ENCODE measurements around the gene BRPF3. TPM values are rescaled to one million over a fixed set of nuclear protein-coding genes. Genes with fewer than 3 reads are reported as not detected.

BRPF3 gene
- total and polyA plus RNA-seq, 2 of the 13 experiments (the other 11 are each of a cell fraction or from before 2014, with no cell fraction given), result 12.3 to 22.9 TPM

DNA sequence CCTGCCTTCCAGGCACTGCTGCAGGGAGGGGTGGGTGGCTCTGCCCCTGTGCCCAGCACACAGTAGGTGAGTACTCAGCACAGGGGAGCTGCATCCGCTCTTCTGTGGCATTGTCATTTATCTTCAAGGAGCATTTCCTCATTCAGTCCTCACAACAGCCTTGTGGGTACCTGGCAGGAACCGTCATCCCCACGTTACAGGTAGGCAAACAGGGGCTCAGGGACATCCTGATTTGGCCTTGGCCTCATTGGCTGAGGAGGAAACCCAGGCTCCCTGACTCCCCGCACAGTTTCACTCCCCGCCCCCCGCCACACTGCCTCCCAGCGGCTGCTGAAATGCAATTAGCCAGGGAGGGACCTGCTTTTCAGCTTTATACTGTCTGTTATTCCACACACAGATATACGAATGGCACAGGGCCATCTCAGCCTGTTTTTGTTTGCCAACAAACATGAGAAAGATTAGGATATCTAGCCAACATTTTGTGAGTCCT lies 49.1 kb downstream of the BRPF3 start:
- ChIA-PET CTCF (ENCODE audit: low intra/inter-chr PET ratio, low total read pairs) (no interaction called here), POLR2A (interaction anchor here (0.7 to 1.5 kb wide), 3 partner anchors 10 to 218 kb away, joined by 3 to 4 read pairs (median 3); partner anchors contain the start of gene MAPK14)
- H3K4me3 ChIP-seq (replicated peaks in 1 of 3; ENCODE audit: insufficient read depth in 1 of 3, low read depth in 2 of 3, low read length in 3 of 3), result peak overlapping the region in 1 of 3 experiments; percentile 23; a peak in 1 of 6 replicates
- H4K20me1 ChIP-seq (ENCODE audit: insufficient read depth, low read length), result no peaks in the 10 kb centered on the region
- no peaks in the 10 kb centered on the region for H3K27me3 ChIP-seq (ENCODE audit: control insufficient read depth in 1 of 2, insufficient read depth in 2 of 2, low read length in 2 of 2)
- DNase-seq (ENCODE audit: low spot score) (no peak), ATAC-seq (peak; percentile 66), FAIRE-seq (no peak)
- no TSS peak for BruUV-seq (replicated peaks)
- no peaks in the 10 kb centered on the region for H3K9me3 ChIP-seq (ENCODE audit: low read length)
- H3K4me2 ChIP-seq (ENCODE audit: low read depth, low read length), result peak overlapping the region; percentile 58
- 30% methylated on average over 8 of the region's 8 CpGs for WGBS (ENCODE audit: low lambda C conversion rate)
- intact Hi-C loops (cut with micrococcal nuclease; ENCODE audit: unreplicated experiment) (no loop called here), in situ Hi-C loops (cut with HindIII; ENCODE audit: extremely low pct_ligation_motif_present, low pct_unique_long_range_greater_than_20kb) (no loop called here)
- no peak overlapping the region for H3K27ac ChIP-seq (ENCODE audit: extremely low read length, insufficient read depth, low read length)
- no peaks in the 10 kb centered on the region for H3K79me2 ChIP-seq (ENCODE audit: insufficient read depth, low read length)
- no peak overlapping the region for H3K9ac ChIP-seq (ENCODE audit: insufficient read depth, low read depth, low read length)
- no peaks in the 10 kb centered on the region for H3K36me3 ChIP-seq (replicated peaks in 1 of 2; ENCODE audit: control insufficient read depth in 1 of 2, insufficient read depth in 2 of 2, low read length in 2 of 2)
- H2AFZ ChIP-seq (ENCODE audit: low read length), result no peak overlapping the region
- H3K4me1 ChIP-seq (ENCODE audit: insufficient read depth, low read length), result peaks cover 61% of the 10 kb centered on the region
- TF ChIP-seq ZNF501 (CRISPR knock-in tag; IDR thresholded peaks at IDR 0.05) (no peak), ZNF350 (CRISPR knock-in tag; IDR thresholded peaks at IDR 0.05; ENCODE audit: borderline replicate concordance, low read depth) (no peak), MBNL3 (CRISPR knock-in tag; conservative IDR thresholded peaks at IDR 0.05) (no peak), MED8 (CRISPR knock-in tag; IDR thresholded peaks at IDR 0.05; ENCODE audit: insufficient replicate concordance) (no peak), ZNF235 (CRISPR knock-in tag; IDR thresholded peaks at IDR 0.05; ENCODE audit: borderline replicate concordance) (no peak), TEAD3 (CRISPR knock-in tag; optimal IDR thresholded peaks at IDR 0.05; ENCODE audit: borderline replicate concordance) (no peak), PRMT3 (CRISPR knock-in tag; IDR thresholded peaks at IDR 0.05; ENCODE audit: borderline replicate concordance, low read depth) (no peak), CBX2 (IDR thresholded peaks at IDR 0.05; ENCODE audit: low read depth, low read length) (no peak), CBX2 (CRISPR knock-in tag; IDR thresholded peaks at IDR 0.05; ENCODE audit: low read depth) (no peak), ZNF543 (CRISPR knock-in tag; IDR thresholded peaks at IDR 0.05) (no peak), ZC3H13 (CRISPR knock-in tag; IDR thresholded peaks at IDR 0.05) (no peak)
- TF ChIP-seq, protein P1, sequence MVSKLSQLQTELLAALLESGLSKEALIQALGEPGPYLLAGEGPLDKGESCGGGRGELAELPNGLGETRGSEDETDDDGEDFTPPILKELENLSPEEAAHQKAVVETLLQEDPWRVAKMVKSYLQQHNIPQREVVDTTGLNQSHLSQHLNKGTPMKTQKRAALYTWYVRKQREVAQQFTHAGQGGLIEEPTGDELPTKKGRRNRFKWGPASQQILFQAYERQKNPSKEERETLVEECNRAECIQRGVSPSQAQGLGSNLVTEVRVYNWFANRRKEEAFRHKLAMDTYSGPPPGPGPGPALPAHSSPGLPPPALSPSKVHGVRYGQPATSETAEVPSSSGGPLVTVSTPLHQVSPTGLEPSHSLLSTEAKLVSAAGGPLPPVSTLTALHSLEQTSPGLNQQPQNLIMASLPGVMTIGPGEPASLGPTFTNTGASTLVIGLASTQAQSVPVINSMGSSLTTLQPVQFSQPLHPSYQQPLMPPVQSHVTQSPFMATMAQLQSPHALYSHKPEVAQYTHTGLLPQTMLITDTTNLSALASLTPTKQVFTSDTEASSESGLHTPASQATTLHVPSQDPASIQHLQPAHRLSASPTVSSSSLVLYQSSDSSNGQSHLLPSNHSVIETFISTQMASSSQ (IDR thresholded peaks at IDR 0.05; ENCODE audit: low read depth), result no peak
- TF ChIP-seq, protein P1 (CRISPR knock-in tag; IDR thresholded peaks at IDR 0.05; ENCODE audit: borderline replicate concordance), result no peak
- TF ChIP-seq, protein P2, sequence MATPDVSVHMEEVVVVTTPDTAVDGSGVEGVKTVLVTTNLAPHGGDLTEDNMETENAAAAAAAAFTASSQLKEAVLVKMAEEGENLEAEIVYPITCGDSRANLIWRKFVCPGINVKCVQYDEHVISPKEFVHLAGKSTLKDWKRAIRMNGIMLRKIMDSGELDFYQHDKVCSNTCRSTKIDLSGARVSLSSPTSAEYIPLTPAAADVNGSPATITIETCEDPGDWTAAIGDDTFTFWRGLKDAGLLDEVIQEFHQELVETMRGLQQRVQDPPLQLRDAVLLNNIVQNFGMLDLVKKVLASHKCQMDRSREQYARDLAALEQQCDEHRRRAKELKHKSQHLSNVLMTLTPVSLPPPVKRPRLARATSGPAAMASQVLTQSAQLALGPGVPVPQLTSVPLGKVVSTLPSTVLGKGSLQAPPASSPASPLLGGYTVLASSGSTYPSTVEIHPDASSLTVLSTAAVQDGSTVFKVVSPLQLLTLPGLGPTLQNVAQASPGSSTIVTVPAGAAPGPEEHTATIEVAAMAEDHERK (CRISPR knock-in tag; IDR thresholded peaks at IDR 0.05; ENCODE audit: low read depth), result no peak
- TF ChIP-seq, protein P3, sequence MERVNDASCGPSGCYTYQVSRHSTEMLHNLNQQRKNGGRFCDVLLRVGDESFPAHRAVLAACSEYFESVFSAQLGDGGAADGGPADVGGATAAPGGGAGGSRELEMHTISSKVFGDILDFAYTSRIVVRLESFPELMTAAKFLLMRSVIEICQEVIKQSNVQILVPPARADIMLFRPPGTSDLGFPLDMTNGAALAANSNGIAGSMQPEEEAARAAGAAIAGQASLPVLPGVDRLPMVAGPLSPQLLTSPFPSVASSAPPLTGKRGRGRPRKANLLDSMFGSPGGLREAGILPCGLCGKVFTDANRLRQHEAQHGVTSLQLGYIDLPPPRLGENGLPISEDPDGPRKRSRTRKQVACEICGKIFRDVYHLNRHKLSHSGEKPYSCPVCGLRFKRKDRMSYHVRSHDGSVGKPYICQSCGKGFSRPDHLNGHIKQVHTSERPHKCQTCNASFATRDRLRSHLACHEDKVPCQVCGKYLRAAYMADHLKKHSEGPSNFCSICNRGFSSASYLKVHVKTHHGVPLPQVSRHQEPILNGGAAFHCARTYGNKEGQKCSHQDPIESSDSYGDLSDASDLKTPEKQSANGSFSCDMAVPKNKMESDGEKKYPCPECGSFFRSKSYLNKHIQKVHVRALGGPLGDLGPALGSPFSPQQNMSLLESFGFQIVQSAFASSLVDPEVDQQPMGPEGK (CRISPR knock-in tag; IDR thresholded peaks at IDR 0.05), result peak; percentile 41; the same call in 1 of the 2 replicates
- TF ChIP-seq, protein P4, sequence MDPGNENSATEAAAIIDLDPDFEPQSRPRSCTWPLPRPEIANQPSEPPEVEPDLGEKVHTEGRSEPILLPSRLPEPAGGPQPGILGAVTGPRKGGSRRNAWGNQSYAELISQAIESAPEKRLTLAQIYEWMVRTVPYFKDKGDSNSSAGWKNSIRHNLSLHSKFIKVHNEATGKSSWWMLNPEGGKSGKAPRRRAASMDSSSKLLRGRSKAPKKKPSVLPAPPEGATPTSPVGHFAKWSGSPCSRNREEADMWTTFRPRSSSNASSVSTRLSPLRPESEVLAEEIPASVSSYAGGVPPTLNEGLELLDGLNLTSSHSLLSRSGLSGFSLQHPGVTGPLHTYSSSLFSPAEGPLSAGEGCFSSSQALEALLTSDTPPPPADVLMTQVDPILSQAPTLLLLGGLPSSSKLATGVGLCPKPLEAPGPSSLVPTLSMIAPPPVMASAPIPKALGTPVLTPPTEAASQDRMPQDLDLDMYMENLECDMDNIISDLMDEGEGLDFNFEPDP (CRISPR knock-in tag; conservative IDR thresholded peaks at IDR 0.05), result no peak

Data from HepG2 (cell line).